A549 (cell line): ENCODE results near the gene PHRF1.

ENCODE experiments used
- BCL3 ChIP-seq: fragments of >200 bp; sonication (Bioruptor Twin); formaldehyde crosslinking; IDR thresholded peaks from 3 replicates; pipeline ENCODE4 v1.6.1; 2016
- JUN ChIP-seq, 2 experiments: fragments of >200 bp; sonication (Bioruptor Twin); formaldehyde crosslinking; IDR thresholded peaks; 2 replicates in 1 of 2; 3 replicates in 1 of 2; pipeline ENCODE4 v1.6.1; 2016 to 2017
- JUNB ChIP-seq: fragments of >200 bp; sonication (Bioruptor Twin); formaldehyde crosslinking; IDR thresholded peaks from 2 replicates; pipeline ENCODE4 v1.6.1; 2016
- NFE2L2 ChIP-seq: fragments of 150-350 bp; conservative IDR thresholded peaks from 2 replicates; pipeline ENCODE4 v1.6.1; 2014; ENCODE audit warnings: low read length
- POLR2A ChIP-seq: IDR thresholded peaks from 2 replicates; pipeline ENCODE4 v1.6.1; 2012; ENCODE audit warnings: mild to moderate bottlenecking, low read length
- RAD21 ChIP-seq, 2 experiments: fragments of >200 bp in 1 of 2; sonication (Bioruptor Twin) in 1 of 2; formaldehyde crosslinking in 1 of 2; IDR thresholded peaks in 1 of 2; conservative IDR thresholded peaks in 1 of 2; 2 replicates in 1 of 2; 3 replicates in 1 of 2; pipeline ENCODE4 v1.6.1; 2012 to 2018; ENCODE audit warnings: inconsistent platforms in 1 of 2
- REST ChIP-seq: fragments of 200-600 bp; sonication (generic); IDR thresholded peaks from 2 replicates; pipeline ENCODE4 v1.6.1; 2016; ENCODE audit warnings: antibody characterized with exemption, mild to moderate bottlenecking, moderate library complexity
- SREBF2 ChIP-seq: fragments of 450-650 bp; IDR thresholded peaks from 2 replicates; pipeline ENCODE4 v1.6.1; 2014; ENCODE audit warnings: mild to moderate bottlenecking, moderate library complexity
- USF2 ChIP-seq: fragments of 450-650 bp; IDR thresholded peaks from 2 replicates; pipeline ENCODE4 v1.6.1; 2014; ENCODE audit warnings: antibody characterized with exemption
- TF ChIP-seq, protein P1 (sequence below): fragments of >200 bp; sonication (Bioruptor Twin); formaldehyde crosslinking; IDR thresholded peaks from 3 replicates; pipeline ENCODE4 v1.5.1; 2016

DNA sequence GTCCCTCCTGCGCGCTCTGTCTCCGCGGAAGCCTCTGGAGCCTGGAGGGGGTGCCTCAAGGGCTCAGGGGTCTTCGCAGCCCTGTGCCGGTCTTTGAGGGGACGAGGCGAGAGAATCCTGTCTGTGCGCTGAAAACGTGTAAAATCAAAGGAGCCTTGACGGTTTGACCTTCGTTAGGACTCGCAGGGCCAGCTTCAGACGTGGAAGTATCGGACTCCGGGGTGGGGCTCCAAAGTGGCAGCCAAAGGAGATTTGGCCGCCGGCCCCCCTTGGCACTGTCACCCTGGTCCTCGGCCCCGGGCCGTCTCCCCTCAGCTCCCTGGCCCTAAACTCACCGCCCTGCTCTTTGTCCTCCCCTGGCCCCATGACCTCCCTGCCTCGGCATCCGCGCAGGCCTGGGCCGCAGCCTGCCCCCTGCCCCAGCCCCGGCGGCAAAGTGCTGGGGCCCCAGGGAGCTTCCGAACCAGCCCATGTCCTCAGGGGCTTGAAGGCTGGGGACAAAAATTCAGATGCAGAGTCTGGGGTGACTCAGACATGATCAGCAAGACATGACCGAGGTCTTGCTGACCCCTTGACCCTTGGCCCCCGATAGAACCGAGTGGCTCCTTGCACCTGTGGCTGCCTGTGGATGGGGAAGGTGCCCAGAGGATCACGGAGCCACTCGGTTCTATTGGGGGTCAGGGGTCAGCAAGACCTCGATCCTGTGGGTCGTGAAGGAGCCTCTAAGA lies 6.9 kb upstream of the PHRF1 start:
- TF ChIP-seq RAD21 (conservative IDR thresholded peaks at IDR 0.05 in 1 of 2, IDR thresholded peaks at IDR 0.05 in 1 of 2), result no peak
- no peak for TF ChIP-seq REST
- TF ChIP-seq, protein P1, sequence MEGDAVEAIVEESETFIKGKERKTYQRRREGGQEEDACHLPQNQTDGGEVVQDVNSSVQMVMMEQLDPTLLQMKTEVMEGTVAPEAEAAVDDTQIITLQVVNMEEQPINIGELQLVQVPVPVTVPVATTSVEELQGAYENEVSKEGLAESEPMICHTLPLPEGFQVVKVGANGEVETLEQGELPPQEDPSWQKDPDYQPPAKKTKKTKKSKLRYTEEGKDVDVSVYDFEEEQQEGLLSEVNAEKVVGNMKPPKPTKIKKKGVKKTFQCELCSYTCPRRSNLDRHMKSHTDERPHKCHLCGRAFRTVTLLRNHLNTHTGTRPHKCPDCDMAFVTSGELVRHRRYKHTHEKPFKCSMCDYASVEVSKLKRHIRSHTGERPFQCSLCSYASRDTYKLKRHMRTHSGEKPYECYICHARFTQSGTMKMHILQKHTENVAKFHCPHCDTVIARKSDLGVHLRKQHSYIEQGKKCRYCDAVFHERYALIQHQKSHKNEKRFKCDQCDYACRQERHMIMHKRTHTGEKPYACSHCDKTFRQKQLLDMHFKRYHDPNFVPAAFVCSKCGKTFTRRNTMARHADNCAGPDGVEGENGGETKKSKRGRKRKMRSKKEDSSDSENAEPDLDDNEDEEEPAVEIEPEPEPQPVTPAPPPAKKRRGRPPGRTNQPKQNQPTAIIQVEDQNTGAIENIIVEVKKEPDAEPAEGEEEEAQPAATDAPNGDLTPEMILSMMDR, result no peak
- no peak for TF ChIP-seq POLR2A
- no peak for TF ChIP-seq BCL3
- no peak for TF ChIP-seq USF2
- no peak for TF ChIP-seq NFE2L2
- TF ChIP-seq JUN (IDR thresholded peaks at IDR 0.05), result no peak
- TF ChIP-seq JUNB, result no peak
- no peak for TF ChIP-seq SREBF2
